Measurements from ENCODE around the gene RBM7.

Gene RBM7

DNA sequence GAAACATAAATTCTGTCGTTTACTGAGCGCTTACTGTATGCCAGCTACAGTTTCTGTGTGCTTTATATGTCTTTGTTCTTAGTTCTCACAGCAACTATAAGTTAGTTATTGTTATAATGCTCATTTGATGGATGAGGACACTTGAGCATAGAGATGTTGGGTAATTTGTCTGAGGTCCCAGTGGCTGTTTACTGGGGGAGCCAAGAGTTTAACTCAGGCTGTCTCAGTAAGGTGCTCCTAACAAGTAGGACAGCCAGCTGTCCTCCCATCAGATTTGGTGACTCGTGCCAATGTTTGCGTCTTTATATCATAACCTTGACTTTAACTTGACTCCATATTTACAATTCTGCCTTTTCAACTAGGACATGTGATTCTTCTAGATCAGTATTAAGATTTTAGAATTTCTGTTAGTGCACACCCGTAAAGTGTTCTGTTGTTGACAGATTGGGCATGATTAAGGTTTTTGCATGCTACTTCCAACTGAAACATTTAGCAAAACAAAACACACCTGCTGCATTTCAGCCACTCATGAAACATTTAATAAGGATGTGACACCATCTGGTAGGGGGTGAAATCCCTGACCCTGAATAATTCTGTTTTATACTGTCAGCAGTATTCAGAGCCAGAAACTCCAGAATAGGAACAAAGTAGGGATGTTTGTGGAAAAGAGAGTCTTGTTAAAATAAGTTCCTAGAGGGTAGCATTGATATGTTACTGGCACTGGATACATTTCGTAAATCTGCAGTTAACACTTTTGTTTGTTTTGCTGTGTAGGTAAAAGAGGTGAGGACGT is 40.7 kb downstream of the RBM7 start:
- no peak for TF ChIP-seq FOXM1 (IDR thresholded peaks at IDR 0.05; ENCODE audit: borderline replicate concordance, low read depth)
- TF ChIP-seq CEBPB (IDR thresholded peaks at IDR 0.05), result no peak
- TF ChIP-seq TEAD4 (IDR thresholded peaks at IDR 0.05), result no peak
- TF ChIP-seq ZBTB7A (IDR thresholded peaks at IDR 0.05; ENCODE audit: low read depth), result no peak
- no peak for TF ChIP-seq TCF12 (IDR thresholded peaks at IDR 0.05; ENCODE audit: low read depth)
- no peak for TF ChIP-seq NFIC (IDR thresholded peaks at IDR 0.05)
- TF ChIP-seq EGR1 (IDR thresholded peaks at IDR 0.05), result no peak
- no peak for TF ChIP-seq CREB1 (IDR thresholded peaks at IDR 0.05; ENCODE audit: low read depth)
- TF ChIP-seq, protein P1, sequence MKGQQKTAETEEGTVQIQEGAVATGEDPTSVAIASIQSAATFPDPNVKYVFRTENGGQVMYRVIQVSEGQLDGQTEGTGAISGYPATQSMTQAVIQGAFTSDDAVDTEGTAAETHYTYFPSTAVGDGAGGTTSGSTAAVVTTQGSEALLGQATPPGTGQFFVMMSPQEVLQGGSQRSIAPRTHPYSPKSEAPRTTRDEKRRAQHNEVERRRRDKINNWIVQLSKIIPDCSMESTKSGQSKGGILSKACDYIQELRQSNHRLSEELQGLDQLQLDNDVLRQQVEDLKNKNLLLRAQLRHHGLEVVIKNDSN (IDR thresholded peaks at IDR 0.05), result no peak
- TF ChIP-seq, protein P2, sequence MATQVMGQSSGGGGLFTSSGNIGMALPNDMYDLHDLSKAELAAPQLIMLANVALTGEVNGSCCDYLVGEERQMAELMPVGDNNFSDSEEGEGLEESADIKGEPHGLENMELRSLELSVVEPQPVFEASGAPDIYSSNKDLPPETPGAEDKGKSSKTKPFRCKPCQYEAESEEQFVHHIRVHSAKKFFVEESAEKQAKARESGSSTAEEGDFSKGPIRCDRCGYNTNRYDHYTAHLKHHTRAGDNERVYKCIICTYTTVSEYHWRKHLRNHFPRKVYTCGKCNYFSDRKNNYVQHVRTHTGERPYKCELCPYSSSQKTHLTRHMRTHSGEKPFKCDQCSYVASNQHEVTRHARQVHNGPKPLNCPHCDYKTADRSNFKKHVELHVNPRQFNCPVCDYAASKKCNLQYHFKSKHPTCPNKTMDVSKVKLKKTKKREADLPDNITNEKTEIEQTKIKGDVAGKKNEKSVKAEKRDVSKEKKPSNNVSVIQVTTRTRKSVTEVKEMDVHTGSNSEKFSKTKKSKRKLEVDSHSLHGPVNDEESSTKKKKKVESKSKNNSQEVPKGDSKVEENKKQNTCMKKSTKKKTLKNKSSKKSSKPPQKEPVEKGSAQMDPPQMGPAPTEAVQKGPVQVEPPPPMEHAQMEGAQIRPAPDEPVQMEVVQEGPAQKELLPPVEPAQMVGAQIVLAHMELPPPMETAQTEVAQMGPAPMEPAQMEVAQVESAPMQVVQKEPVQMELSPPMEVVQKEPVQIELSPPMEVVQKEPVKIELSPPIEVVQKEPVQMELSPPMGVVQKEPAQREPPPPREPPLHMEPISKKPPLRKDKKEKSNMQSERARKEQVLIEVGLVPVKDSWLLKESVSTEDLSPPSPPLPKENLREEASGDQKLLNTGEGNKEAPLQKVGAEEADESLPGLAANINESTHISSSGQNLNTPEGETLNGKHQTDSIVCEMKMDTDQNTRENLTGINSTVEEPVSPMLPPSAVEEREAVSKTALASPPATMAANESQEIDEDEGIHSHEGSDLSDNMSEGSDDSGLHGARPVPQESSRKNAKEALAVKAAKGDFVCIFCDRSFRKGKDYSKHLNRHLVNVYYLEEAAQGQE (IDR thresholded peaks at IDR 0.05; ENCODE audit: low read depth), result no peak
- TF ChIP-seq, protein P3, sequence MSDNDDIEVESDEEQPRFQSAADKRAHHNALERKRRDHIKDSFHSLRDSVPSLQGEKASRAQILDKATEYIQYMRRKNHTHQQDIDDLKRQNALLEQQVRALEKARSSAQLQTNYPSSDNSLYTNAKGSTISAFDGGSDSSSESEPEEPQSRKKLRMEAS (IDR thresholded peaks at IDR 0.05), result no peak
- no peak for TF ChIP-seq EP300 (IDR thresholded peaks at IDR 0.05; ENCODE audit: borderline replicate concordance)
- no peak for TF ChIP-seq TAF1 (IDR thresholded peaks at IDR 0.05; ENCODE audit: low read depth)
- no peak for TF ChIP-seq RAD21 (IDR thresholded peaks at IDR 0.05; ENCODE audit: low read depth)
- TF ChIP-seq YY1 (IDR thresholded peaks at IDR 0.05; ENCODE audit: low read depth), result no peak

- TF ChIP-seq TAF1 (IDR thresholded peaks at IDR 0.05; ENCODE audit: low read depth) (no peak), FOXM1 (IDR thresholded peaks at IDR 0.05; ENCODE audit: borderline replicate concordance, low read depth) (no peak), EP300 (IDR thresholded peaks at IDR 0.05; ENCODE audit: borderline replicate concordance) (no peak), TEAD4 (IDR thresholded peaks at IDR 0.05) (no peak), TCF12 (IDR thresholded peaks at IDR 0.05; ENCODE audit: low read depth) (no peak)
- TF ChIP-seq, protein P1 (IDR thresholded peaks at IDR 0.05), result no peak
Measured at GRCh38 chr11:114441921-114442320, 41.5 kb downstream of the RBM7 start.

- TF ChIP-seq TEAD4 (IDR thresholded peaks at IDR 0.05) (no peak), TAF1 (IDR thresholded peaks at IDR 0.05; ENCODE audit: low read depth) (no peak), FOXM1 (IDR thresholded peaks at IDR 0.05; ENCODE audit: borderline replicate concordance, low read depth) (no peak), EP300 (IDR thresholded peaks at IDR 0.05; ENCODE audit: borderline replicate concordance) (no peak), TCF12 (IDR thresholded peaks at IDR 0.05; ENCODE audit: low read depth) (no peak), RAD21 (IDR thresholded peaks at IDR 0.05; ENCODE audit: low read depth) (no peak), EGR1 (IDR thresholded peaks at IDR 0.05) (no peak), YY1 (IDR thresholded peaks at IDR 0.05; ENCODE audit: low read depth) (no peak), ZBTB7A (IDR thresholded peaks at IDR 0.05; ENCODE audit: low read depth) (no peak), NFIC (IDR thresholded peaks at IDR 0.05) (no peak), CEBPB (IDR thresholded peaks at IDR 0.05) (no peak), CREB1 (IDR thresholded peaks at IDR 0.05; ENCODE audit: low read depth) (no peak)
- TF ChIP-seq, protein P2 (IDR thresholded peaks at IDR 0.05; ENCODE audit: low read depth), result no peak
- TF ChIP-seq, protein P3 (IDR thresholded peaks at IDR 0.05), result no peak
- TF ChIP-seq, protein P1 (IDR thresholded peaks at IDR 0.05), result no peak
Measured at GRCh38 chr11:114442536-114442935, 42.1 kb downstream of the RBM7 start.

GRCh38 chr11:114447444-114447843 is 47.0 kb downstream of the RBM7 start:
- TF ChIP-seq ZBTB7A (IDR thresholded peaks at IDR 0.05; ENCODE audit: low read depth) (no peak), RAD21 (IDR thresholded peaks at IDR 0.05; ENCODE audit: low read depth) (no peak), NFIC (IDR thresholded peaks at IDR 0.05) (no peak), FOXM1 (IDR thresholded peaks at IDR 0.05; ENCODE audit: borderline replicate concordance, low read depth) (no peak), TEAD4 (IDR thresholded peaks at IDR 0.05) (no peak), CEBPB (IDR thresholded peaks at IDR 0.05) (no peak)

GRCh38 chr11:114447892-114448291 is 47.4 kb downstream of the RBM7 start:
- TF ChIP-seq TEAD4 (IDR thresholded peaks at IDR 0.05) (no peak), RAD21 (IDR thresholded peaks at IDR 0.05; ENCODE audit: low read depth) (no peak)
